B cell (primary cell): ENCODE data around the gene RNLS. TPM values are rescaled to one million over a fixed set of nuclear protein-coding genes. Genes with fewer than 3 reads are reported as not detected.

ENCODE experiments used
- ATAC-seq: fragments of 200-7000 bp; cut with Tn5 transposase; one replicate; pipeline ENCODE4 v1.10.0; 2021; ENCODE audit warnings: low read depth, mild to moderate bottlenecking, moderate number of reproducible peaks, moderate library complexity
- CTCF ChIA-PET: fragments of 350-600 bp; sonication (Branson Sonifier 250); formaldehyde crosslinking; loops from one replicate; lab custom pipeline; 2021; ENCODE audit warnings: antibody characterized with exemption, inconsistent platforms; lab: Charles Lee
- POLR2A ChIA-PET: fragments of 350-600 bp; sonication (Branson Sonifier 250); formaldehyde crosslinking; loops from one replicate; lab custom pipeline; 2021; ENCODE audit warnings: antibody characterized with exemption; lab: Charles Lee
- DNase-seq: peaks from one replicate; pipeline ENCODE4 v3.0.0; 2013
- H2AFZ ChIP-seq: 2 replicates; pipeline ENCODE4 v1.6.1; 2012; ENCODE audit warnings: mild to moderate bottlenecking, low read depth, low read length; ENCODE audit not compliant: insufficient read depth, poor library complexity, severe bottlenecking
- H3K27ac ChIP-seq, 2 donors: 1 replicate in 1 of 2; 2 replicates in 1 of 2; pipeline ENCODE4 v1.5.1; 2012 to 2013; ENCODE audit warnings: low read length in 2 of 2, mild to moderate bottlenecking in 2 of 2, moderate library complexity in 1 of 2
- H3K27me3 ChIP-seq, 4 experiments: fragments of 200-600 bp in 1 of 4; sonication (generic) in 1 of 4; replicated peaks in 1 of 4; 1 replicate in 2 of 4; 2 replicates in 2 of 4; pipeline versions ENCODE4 v1.6.1 to v1.7.0; 2013 to 2016; ENCODE audit warnings: low read length in 3 of 4, mild to moderate bottlenecking in 2 of 4, mixed read lengths in 1 of 4, moderate library complexity in 1 of 4; ENCODE audit not compliant: insufficient read depth in 4 of 4, control insufficient read depth in 3 of 4; ENCODE audit errors: control extremely low read depth in 1 of 4
- H3K36me3 ChIP-seq, 2 experiments: replicated peaks in 1 of 2; 1 replicate in 1 of 2; 2 replicates in 1 of 2; pipeline versions ENCODE4 v1.6.1 to v1.7.1; 2013; ENCODE audit warnings: low read length in 1 of 2; ENCODE audit not compliant: insufficient read depth in 2 of 2, control insufficient read depth in 1 of 2; ENCODE audit errors: control extremely low read depth in 1 of 2, extremely low read depth in 1 of 2
- H3K4me1 ChIP-seq, 2 donors: fragments of 200-600 bp in 1 of 2; sonication (generic) in 1 of 2; 1 replicate in 1 of 2; 2 replicates in 1 of 2; pipeline versions ENCODE4 v1.5.1 to v1.6.1; 2013 to 2017; ENCODE audit warnings: low read length in 2 of 2; ENCODE audit not compliant: control insufficient read depth in 2 of 2, insufficient read depth in 2 of 2
- H3K4me2 ChIP-seq: replicated peaks from 2 replicates; pipeline ENCODE3; 2012; ENCODE audit warnings: mild to moderate bottlenecking, low read depth, low read length; ENCODE audit not compliant: poor library complexity, severe bottlenecking
- H3K4me3 ChIP-seq, 5 experiments: fragments of 200-600 bp in 1 of 5; sonication (generic) in 1 of 5; 1 replicate in 3 of 5; 2 replicates in 2 of 5; pipeline versions ENCODE4 v1.5.1 to v1.7.0; 2011 to 2016; ENCODE audit warnings: low read length in 4 of 5, mild to moderate bottlenecking in 4 of 5, low read depth in 2 of 5, control low read depth in 1 of 5, moderate library complexity in 1 of 5; ENCODE audit not compliant: insufficient read depth in 1 of 5; ENCODE audit errors: control extremely low read depth in 1 of 5, extremely low read depth in 1 of 5
- H3K79me2 ChIP-seq: fragments of 200-600 bp; sonication (generic); one replicate; pipeline ENCODE4 v1.6.0; 2016; ENCODE audit warnings: low read length; ENCODE audit not compliant: control insufficient read depth, insufficient read depth
- H3K9ac ChIP-seq: fragments of 200-600 bp; sonication (generic); 2 replicates; pipeline ENCODE4 v1.6.1; 2017; ENCODE audit warnings: mild to moderate bottlenecking, low read length, moderate library complexity
- H3K9me3 ChIP-seq, 3 donors: one replicate each; pipeline versions ENCODE4 v1.6.1 to v1.7.1; 2013; ENCODE audit warnings: low read length in 2 of 3; ENCODE audit not compliant: control insufficient read depth in 2 of 3, insufficient read depth in 1 of 3; ENCODE audit errors: control extremely low read depth in 1 of 3
- H4K20me1 ChIP-seq: 2 replicates; pipeline ENCODE4 v1.6.0; 2012; ENCODE audit warnings: mild to moderate bottlenecking, low read length; ENCODE audit not compliant: insufficient read depth, control insufficient read depth, poor library complexity, severe bottlenecking
- H3K27ac Mint-ChIP-seq: one replicate; pipeline ENCODE4 v1.8.0; 2021; ENCODE audit warnings: mixed read lengths
- H3K27me3 Mint-ChIP-seq: one replicate; pipeline ENCODE4 v1.8.0; 2021; ENCODE audit warnings: mixed read lengths
- H3K4me1 Mint-ChIP-seq: one replicate; pipeline ENCODE4 v1.8.0; 2021; ENCODE audit warnings: mixed read lengths
- H3K4me3 Mint-ChIP-seq: one replicate; pipeline ENCODE4 v1.8.0; 2021; ENCODE audit warnings: mixed read lengths
- H3K9me3 Mint-ChIP-seq: one replicate; pipeline ENCODE4 v1.8.0; 2022; ENCODE audit warnings: mixed read lengths; ENCODE audit not compliant: insufficient read depth
- CTCF ChIP-seq: fragments of 200-600 bp; IDR thresholded peaks from one replicate; pipeline ENCODE4 v1.8.0; 2022; ENCODE audit warnings: antibody characterized with exemption, mild to moderate bottlenecking
- EZH2 ChIP-seq: IDR thresholded peaks from 2 replicates; pipeline ENCODE4 v1.6.1; 2012; ENCODE audit warnings: borderline replicate concordance, low read depth, mild to moderate bottlenecking, moderate library complexity, low read length; ENCODE audit not compliant: insufficient read depth, poor library complexity, severe bottlenecking
- WGBS: methylation state at CpG from one replicate; pipeline ENCODE4 v1.1.5; 2013; ENCODE audit warnings: missing lambda C conversion rate; ENCODE audit not compliant: insufficient coverage; 5-methylcytosine and 5-hydroxymethylcytosine counted together
- intact Hi-C: fragments of 100-400 bp; cut with micrococcal nuclease; formaldehyde crosslinking; loops from one replicate; pipeline ENCODE4 v1.10.0; 2022
- polyA plus RNA-seq: library from polyadenylated mRNA; depleted of rRNA; stranded (reverse); fragments of >200 nt; gene quantifications from 2 replicates; pipeline ENCODE4 v1.2.3, GENCODE V29; 2012
- total RNA-seq, 2 donors: library from RNA; stranded (reverse); fragments of 120-200 nt in 1 of 2; gene quantifications; 1 replicate in 1 of 2; 2 replicates in 1 of 2; pipeline versions ENCODE4 v1.2.3 to v1.2.4, GENCODE V29; 2013 to 2022

Gene RNLS
- total and polyA plus RNA-seq, 2 donors (not counting 1 experiment from before 2014, with no cell fraction given), result 3.5 to 7.5 TPM

GRCh38 chr10:88423732-88424131, 159.4 kb downstream of the RNLS start:
- CTCF ChIA-PET, result no interaction called here
- H2AFZ ChIP-seq, result no peak overlapping the region
- no peak overlapping the region for H3K4me3 ChIP-seq

GRCh38 chr10:88421590-88421989, 161.5 kb downstream of the RNLS start:
- H4K20me1 ChIP-seq, result no peaks in the 10 kb centered on the region
- H3K27ac Mint-ChIP-seq, result no peak overlapping the region
- no peaks in the 10 kb centered on the region for H3K27me3 Mint-ChIP-seq
- no peak overlapping the region for H3K9ac ChIP-seq
- ATAC-seq, result no peak
- WGBS, result 92% methylated on average over 1 of the region's 4 CpGs
- H3K27me3 ChIP-seq, result no peaks in the 10 kb centered on the region
- no peaks in the 10 kb centered on the region for H3K4me1 ChIP-seq
- CTCF ChIA-PET, result interaction anchor here (1.5 kb wide), 1 partner anchor 32 kb away, joined by 4 read pairs; no protein-coding TSS in a partner anchor
- H3K27ac ChIP-seq, result no peak overlapping the region
- no peak overlapping the region for H3K4me3 ChIP-seq
- H2AFZ ChIP-seq, result no peak overlapping the region
- H3K9me3 ChIP-seq, result no peaks in the 10 kb centered on the region
- no peak for DNase-seq
- no peak overlapping the region for H3K4me3 Mint-ChIP-seq
- no peaks in the 10 kb centered on the region for H3K9me3 Mint-ChIP-seq
- TF ChIP-seq CTCF (no peak), EZH2 (no peak)
- H3K79me2 ChIP-seq, result no peaks in the 10 kb centered on the region
- POLR2A ChIA-PET, result no interaction called here
- H3K36me3 ChIP-seq, result no peaks in the 10 kb centered on the region
- H3K4me1 Mint-ChIP-seq, result no peaks in the 10 kb centered on the region
- H3K4me2 ChIP-seq, result no peak overlapping the region
- intact Hi-C loops, result no loop called here

More at GRCh38 chr10:88423732-88424131, 159.4 kb downstream of the RNLS start:
- Mint-ChIP-seq H3K27ac (no peak overlapping the region), H3K4me1 (no peaks in the 10 kb centered on the region), H3K4me3 (no peak overlapping the region), H3K27me3 (no peaks in the 10 kb centered on the region), H3K9me3 (no peaks in the 10 kb centered on the region)
- no peaks in the 10 kb centered on the region for H3K9me3 ChIP-seq
- intact Hi-C loops, result no loop called here
- no peaks in the 10 kb centered on the region for H3K79me2 ChIP-seq
- POLR2A ChIA-PET, result no interaction called here
- no peak overlapping the region for H3K9ac ChIP-seq
- no peak for TF ChIP-seq CTCF
- no peak overlapping the region for H3K4me2 ChIP-seq
- H3K36me3 ChIP-seq, result no peaks in the 10 kb centered on the region
- no peaks in the 10 kb centered on the region for H3K4me1 ChIP-seq
- H4K20me1 ChIP-seq, result no peaks in the 10 kb centered on the region
- DNase-seq (no peak), ATAC-seq (no peak)
- H3K27me3 ChIP-seq, result no peaks in the 10 kb centered on the region
- no peak overlapping the region for H3K27ac ChIP-seq
